Immature natural killer cell (primary cell): ENCODE measurements around the gene AGMO. TPM values are rescaled to one million over a fixed set of nuclear protein-coding genes. Genes with fewer than 3 reads are reported as not detected.

Experiments
- DNase-seq, 3 donors: peaks; one replicate each; pipeline ENCODE4 v3.0.0; 2022; ENCODE audit warnings: mixed read lengths in 1 of 3
- H3K27ac Mint-ChIP-seq, 6 donors: one replicate each; pipeline ENCODE4 v1.8.0; 2020; ENCODE audit warnings: mixed read lengths in 6 of 6, mild to moderate bottlenecking in 5 of 6, inconsistent platforms in 4 of 6, moderate library complexity in 3 of 6
- H3K27me3 Mint-ChIP-seq, 3 donors: one replicate each; pipeline ENCODE4 v1.8.0; 2020 to 2021; ENCODE audit warnings: low read depth in 3 of 3, mild to moderate bottlenecking in 3 of 3, mixed read lengths in 3 of 3, moderate library complexity in 3 of 3, inconsistent platforms in 1 of 3
- H3K36me3 Mint-ChIP-seq, 3 donors: one replicate each; pipeline ENCODE4 v1.8.0; 2020; ENCODE audit warnings: mixed read lengths in 3 of 3, inconsistent platforms in 2 of 3, mild to moderate bottlenecking in 2 of 3
- H3K4me1 Mint-ChIP-seq, 2 donors: one replicate each; pipeline ENCODE4 v1.8.0; 2020; ENCODE audit warnings: inconsistent platforms in 2 of 2, mild to moderate bottlenecking in 2 of 2, mixed read lengths in 2 of 2, moderate library complexity in 1 of 2
- H3K4me3 Mint-ChIP-seq, 5 donors: one replicate each; pipeline ENCODE4 v1.8.0; 2020; ENCODE audit warnings: mild to moderate bottlenecking in 5 of 5, mixed read lengths in 5 of 5, inconsistent platforms in 3 of 5, moderate library complexity in 3 of 5
- H3K9me3 Mint-ChIP-seq, 6 donors: one replicate each; pipeline ENCODE4 v1.8.0; 2020; ENCODE audit warnings: mild to moderate bottlenecking in 6 of 6, mixed read lengths in 6 of 6, inconsistent platforms in 4 of 6, moderate library complexity in 3 of 6
- polyA plus RNA-seq, 3 donors: library from polyadenylated mRNA; unstranded; fragments of 300-500 nt; fragmentation: Illumina TruSeq; gene quantifications; one replicate each; pipeline ENCODE4 v1.2.3, GENCODE V29; 2021

Gene AGMO
- polyA plus RNA-seq, 3 donors from 2014 or later = not detected

GRCh38 chr7:15446722-15447121 lies 115.1 kb downstream of the AGMO start:
- Mint-ChIP-seq H3K27me3 (no peaks in the 10 kb centered on the region), H3K36me3 (peaks cover 0 to 5% (median 0%) of the 10 kb centered on the region in 3 donors), H3K4me1 (no peaks in the 10 kb centered on the region), H3K4me3 (no peak overlapping the region), H3K9me3 (peaks cover 13 to 42% (median 19%) of the 10 kb centered on the region in 6 donors), H3K27ac (no peak overlapping the region)
- no peak for DNase-seq

- H3K27me3 Mint-ChIP-seq = no peaks in the 10 kb centered on the region
- H3K4me1 Mint-ChIP-seq = no peaks in the 10 kb centered on the region
- peaks cover 0 to 5% (median 0%) of the 10 kb centered on the region in 3 donors for H3K36me3 Mint-ChIP-seq
- no peak overlapping the region for H3K4me3 Mint-ChIP-seq
- peaks cover 13 to 47% (median 19%) of the 10 kb centered on the region in 6 donors for H3K9me3 Mint-ChIP-seq
- no peak for DNase-seq
- no peak overlapping the region for H3K27ac Mint-ChIP-seq
Measured at GRCh38 chr7:15446280-15446679, 115.5 kb downstream of the AGMO start.

- no peak overlapping the region for H3K4me3 Mint-ChIP-seq
- no peak for DNase-seq
- peaks cover 9 to 56% (median 20%) of the 10 kb centered on the region in 6 donors for H3K9me3 Mint-ChIP-seq
- no peaks in the 10 kb centered on the region for H3K27me3 Mint-ChIP-seq
- peaks cover 0 to 5% (median 0%) of the 10 kb centered on the region in 3 donors for H3K36me3 Mint-ChIP-seq
- H3K27ac Mint-ChIP-seq = no peak overlapping the region
- no peaks in the 10 kb centered on the region for H3K4me1 Mint-ChIP-seq
Measured at GRCh38 chr7:15441915-15442314, 119.9 kb downstream of the AGMO start.

- Mint-ChIP-seq H3K36me3 (peaks cover 0 to 5% (median 0%) of the 10 kb centered on the region in 3 donors), H3K27me3 (no peaks in the 10 kb centered on the region), H3K4me3 (no peak overlapping the region), H3K4me1 (no peaks in the 10 kb centered on the region), H3K9me3 (peaks cover 6 to 54% (median 20%) of the 10 kb centered on the region in 6 donors), H3K27ac (no peak overlapping the region)
- no peak for DNase-seq
Measured at GRCh38 chr7:15440482-15440881, 121.3 kb downstream of the AGMO start.

GRCh38 chr7:15439853-15440252 lies 122.0 kb downstream of the AGMO start:
- H3K4me1 Mint-ChIP-seq = no peaks in the 10 kb centered on the region
- H3K36me3 Mint-ChIP-seq = peaks cover 0 to 5% (median 0%) of the 10 kb centered on the region in 3 donors
- H3K9me3 Mint-ChIP-seq = peaks cover 6 to 54% (median 22%) of the 10 kb centered on the region in 6 donors
- no peak for DNase-seq
- no peak overlapping the region for H3K27ac Mint-ChIP-seq
- H3K4me3 Mint-ChIP-seq = no peak overlapping the region
- no peaks in the 10 kb centered on the region for H3K27me3 Mint-ChIP-seq

- Mint-ChIP-seq H3K27ac (no peak overlapping the region), H3K4me3 (no peak overlapping the region), H3K9me3 (peaks cover 0 to 31% (median 15%) of the 10 kb centered on the region in 6 donors), H3K27me3 (no peaks in the 10 kb centered on the region), H3K36me3 (no peaks in the 10 kb centered on the region), H3K4me1 (no peaks in the 10 kb centered on the region)
- DNase-seq = no peak
Measured at GRCh38 chr7:15433151-15433550, 128.7 kb downstream of the AGMO start.

- peaks cover 0 to 30% (median 17%) of the 10 kb centered on the region in 6 donors for H3K9me3 Mint-ChIP-seq
- H3K4me1 Mint-ChIP-seq = no peaks in the 10 kb centered on the region
- no peak overlapping the region for H3K27ac Mint-ChIP-seq
- H3K27me3 Mint-ChIP-seq = no peaks in the 10 kb centered on the region
- no peak for DNase-seq
- H3K36me3 Mint-ChIP-seq = no peaks in the 10 kb centered on the region
- H3K4me3 Mint-ChIP-seq = no peak overlapping the region
Measured at GRCh38 chr7:15430911-15431310, 130.9 kb downstream of the AGMO start.

GRCh38 chr7:15430191-15430590 lies 131.6 kb downstream of the AGMO start:
- no peaks in the 10 kb centered on the region for H3K4me1 Mint-ChIP-seq

GRCh38 chr7:15424468-15424867 lies 137.3 kb downstream of the AGMO start:
- Mint-ChIP-seq H3K27me3 (no peaks in the 10 kb centered on the region), H3K4me1 (no peaks in the 10 kb centered on the region), H3K27ac (no peak overlapping the region), H3K36me3 (no peaks in the 10 kb centered on the region), H3K9me3 (peaks cover 7 to 48% (median 16%) of the 10 kb centered on the region in 6 donors), H3K4me3 (no peak overlapping the region)
- no peak for DNase-seq

More at GRCh38 chr7:15430191-15430590, 131.6 kb downstream of the AGMO start:
- DNase-seq = no peak
- Mint-ChIP-seq H3K36me3 (no peaks in the 10 kb centered on the region), H3K27ac (no peak overlapping the region), H3K4me3 (no peak overlapping the region), H3K27me3 (no peaks in the 10 kb centered on the region), H3K9me3 (peaks cover 0 to 30% (median 15%) of the 10 kb centered on the region in 6 donors)

GRCh38 chr7:15419596-15419995 lies 142.2 kb downstream of the AGMO start:
- Mint-ChIP-seq H3K27ac (no peak overlapping the region), H3K9me3 (peaks cover 12 to 45% (median 26%) of the 10 kb centered on the region in 6 donors), H3K27me3 (peaks cover 0 to 2% (median 0%) of the 10 kb centered on the region in 3 donors), H3K4me3 (no peak overlapping the region), H3K4me1 (no peaks in the 10 kb centered on the region), H3K36me3 (no peaks in the 10 kb centered on the region)
- no peak for DNase-seq

GRCh38 chr7:15418264-15418663 lies 143.6 kb downstream of the AGMO start:
- Mint-ChIP-seq H3K27me3 (peaks cover 0 to 2% (median 0%) of the 10 kb centered on the region in 3 donors), H3K36me3 (no peaks in the 10 kb centered on the region), H3K4me3 (no peak overlapping the region), H3K4me1 (no peaks in the 10 kb centered on the region), H3K9me3 (peaks cover 11 to 47% (median 26%) of the 10 kb centered on the region in 6 donors), H3K27ac (no peak overlapping the region)
- no peak for DNase-seq

- H3K4me3 Mint-ChIP-seq = no peak overlapping the region
- no peak overlapping the region for H3K27ac Mint-ChIP-seq
- peaks cover 11 to 47% (median 27%) of the 10 kb centered on the region in 6 donors for H3K9me3 Mint-ChIP-seq
- H3K36me3 Mint-ChIP-seq = no peaks in the 10 kb centered on the region
- H3K27me3 Mint-ChIP-seq = peaks cover 0 to 2% (median 0%) of the 10 kb centered on the region in 3 donors
- H3K4me1 Mint-ChIP-seq = no peaks in the 10 kb centered on the region
- no peak for DNase-seq
Measured at GRCh38 chr7:15417341-15417988, 144.3 kb downstream of the AGMO start.

- peaks cover 0 to 3% (median 0%) of the 10 kb centered on the region in 3 donors for H3K36me3 Mint-ChIP-seq
- H3K27ac Mint-ChIP-seq = no peak overlapping the region
Measured at GRCh38 chr7:15411019-15411418, 150.8 kb downstream of the AGMO start.

GRCh38 chr7:15407910-15408309 lies 153.9 kb downstream of the AGMO start:
- H3K4me1 Mint-ChIP-seq = no peaks in the 10 kb centered on the region
- DNase-seq = no peak
- H3K27me3 Mint-ChIP-seq = no peaks in the 10 kb centered on the region
- H3K27ac Mint-ChIP-seq = no peak overlapping the region
- H3K4me3 Mint-ChIP-seq = no peak overlapping the region
- H3K9me3 Mint-ChIP-seq = peaks cover 5 to 30% (median 10%) of the 10 kb centered on the region in 6 donors
- peaks cover 0 to 3% (median 0%) of the 10 kb centered on the region in 3 donors for H3K36me3 Mint-ChIP-seq

More at GRCh38 chr7:15411019-15411418, 150.8 kb downstream of the AGMO start:
- H3K4me1 Mint-ChIP-seq = no peaks in the 10 kb centered on the region
- no peak for DNase-seq
- peaks cover 8 to 33% (median 12%) of the 10 kb centered on the region in 6 donors for H3K9me3 Mint-ChIP-seq
- no peak overlapping the region for H3K4me3 Mint-ChIP-seq
- H3K27me3 Mint-ChIP-seq = peaks cover 0 to 2% (median 0%) of the 10 kb centered on the region in 3 donors
